Fibroblast of mammary gland (primary cell): Measurements from ENCODE around the gene PFKFB3.

ENCODE experiments used
- DNase-seq: peaks from one replicate; pipeline ENCODE4 v3.0.0-alpha.2; 2010; ENCODE audit warnings: low read depth
- H3K4me3 ChIP-seq: 2 replicates; pipeline ENCODE4 v1.5.1; 2011; ENCODE audit warnings: low read depth, mild to moderate bottlenecking, low read length, moderate library complexity; ENCODE audit not compliant: control insufficient read depth
- TF ChIP-seq, protein P1 (sequence below): conservative IDR thresholded peaks from 2 replicates; pipeline ENCODE4 v1.5.1; 2011; ENCODE audit warnings: low read depth, low read length, inconsistent platforms; ENCODE audit not compliant: control insufficient read depth, insufficient read depth

Gene PFKFB3

DNA sequence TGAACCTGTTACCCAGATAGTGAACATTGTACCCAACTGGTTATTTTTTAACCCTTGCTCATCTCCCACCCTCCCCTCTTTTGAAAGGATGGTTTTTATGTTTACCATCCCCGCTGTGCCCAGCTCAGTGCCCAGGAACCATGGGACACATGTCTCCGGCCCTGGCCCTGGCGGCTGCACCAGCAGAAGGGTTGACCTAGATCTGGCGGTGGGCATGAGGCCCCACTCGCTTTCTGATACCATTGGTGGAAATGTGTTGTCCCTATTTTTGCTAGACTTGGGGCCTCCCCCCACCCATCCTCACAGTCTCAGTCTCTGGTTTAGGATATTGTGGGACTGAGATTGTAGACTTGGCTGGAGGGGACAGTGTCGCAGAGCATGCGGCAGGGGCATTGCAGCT, 11.9 kb downstream of the PFKFB3 start:
- TF ChIP-seq, protein P1, sequence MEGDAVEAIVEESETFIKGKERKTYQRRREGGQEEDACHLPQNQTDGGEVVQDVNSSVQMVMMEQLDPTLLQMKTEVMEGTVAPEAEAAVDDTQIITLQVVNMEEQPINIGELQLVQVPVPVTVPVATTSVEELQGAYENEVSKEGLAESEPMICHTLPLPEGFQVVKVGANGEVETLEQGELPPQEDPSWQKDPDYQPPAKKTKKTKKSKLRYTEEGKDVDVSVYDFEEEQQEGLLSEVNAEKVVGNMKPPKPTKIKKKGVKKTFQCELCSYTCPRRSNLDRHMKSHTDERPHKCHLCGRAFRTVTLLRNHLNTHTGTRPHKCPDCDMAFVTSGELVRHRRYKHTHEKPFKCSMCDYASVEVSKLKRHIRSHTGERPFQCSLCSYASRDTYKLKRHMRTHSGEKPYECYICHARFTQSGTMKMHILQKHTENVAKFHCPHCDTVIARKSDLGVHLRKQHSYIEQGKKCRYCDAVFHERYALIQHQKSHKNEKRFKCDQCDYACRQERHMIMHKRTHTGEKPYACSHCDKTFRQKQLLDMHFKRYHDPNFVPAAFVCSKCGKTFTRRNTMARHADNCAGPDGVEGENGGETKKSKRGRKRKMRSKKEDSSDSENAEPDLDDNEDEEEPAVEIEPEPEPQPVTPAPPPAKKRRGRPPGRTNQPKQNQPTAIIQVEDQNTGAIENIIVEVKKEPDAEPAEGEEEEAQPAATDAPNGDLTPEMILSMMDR, result no peak
- DNase-seq, result no peak
- no peak overlapping the region for H3K4me3 ChIP-seq

DNA sequence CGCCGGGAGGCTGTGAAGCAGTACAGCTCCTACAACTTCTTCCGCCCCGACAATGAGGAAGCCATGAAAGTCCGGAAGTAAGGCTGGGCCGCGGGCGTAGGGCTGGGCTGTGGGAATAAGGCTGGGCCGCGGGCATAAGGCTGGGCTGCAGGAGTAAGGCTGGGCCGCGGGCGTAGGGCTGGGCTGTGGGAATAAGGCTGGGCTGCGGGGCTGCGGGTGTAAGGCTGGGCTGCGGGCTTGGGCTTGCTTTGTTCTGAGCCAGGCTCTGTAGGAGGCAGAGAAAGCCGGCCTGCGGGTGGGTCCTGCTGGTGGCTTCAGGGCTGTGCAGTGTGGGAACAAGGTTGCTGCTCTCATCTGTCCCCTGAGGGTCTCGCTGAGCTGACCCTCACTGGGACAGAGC, 12.5 kb downstream of the PFKFB3 start:
- TF ChIP-seq, protein P1, result no peak
- no peak for DNase-seq
- no peak overlapping the region for H3K4me3 ChIP-seq

DNA sequence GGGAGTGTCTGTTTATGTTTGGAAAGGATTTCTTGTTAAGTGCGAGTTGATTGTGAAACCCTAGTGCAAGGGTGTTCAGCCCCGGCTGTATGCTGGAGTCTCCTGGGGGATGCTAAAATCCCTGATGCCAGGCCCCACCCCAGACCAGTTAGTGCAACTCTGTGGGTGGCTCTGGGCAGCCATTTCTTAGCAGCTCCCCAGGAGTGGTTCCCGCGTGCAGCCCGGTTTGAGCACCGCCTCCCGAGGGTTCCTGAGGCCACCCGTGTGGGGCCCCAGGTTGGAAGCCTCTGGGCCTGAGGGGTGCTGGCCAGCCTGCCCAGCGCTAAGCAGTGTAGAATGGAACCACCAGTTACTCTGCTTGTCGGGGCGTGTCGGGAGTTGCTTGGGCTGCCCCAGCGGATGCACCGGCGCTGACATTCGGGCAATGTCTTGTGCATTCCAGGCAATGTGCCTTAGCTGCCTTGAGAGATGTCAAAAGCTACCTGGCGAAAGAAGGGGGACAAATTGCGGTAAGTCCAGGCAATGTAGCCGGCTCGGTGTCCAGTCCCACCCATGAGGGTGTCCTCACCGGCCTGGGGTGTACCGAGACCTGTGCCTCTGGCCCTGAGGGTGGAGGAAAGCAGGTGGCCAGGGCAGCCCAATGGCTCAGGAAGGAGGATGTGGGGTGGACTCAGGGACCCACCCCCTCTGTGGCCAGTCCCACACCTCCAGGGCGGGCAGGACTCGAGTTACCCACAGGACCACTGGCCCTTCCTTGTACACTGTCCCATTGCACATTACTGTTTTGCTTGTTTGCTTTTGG, 13.2 kb downstream of the PFKFB3 start:
- TF ChIP-seq, protein P1, result no peak
- no peak overlapping the region for H3K4me3 ChIP-seq
- DNase-seq, result no peak

DNA sequence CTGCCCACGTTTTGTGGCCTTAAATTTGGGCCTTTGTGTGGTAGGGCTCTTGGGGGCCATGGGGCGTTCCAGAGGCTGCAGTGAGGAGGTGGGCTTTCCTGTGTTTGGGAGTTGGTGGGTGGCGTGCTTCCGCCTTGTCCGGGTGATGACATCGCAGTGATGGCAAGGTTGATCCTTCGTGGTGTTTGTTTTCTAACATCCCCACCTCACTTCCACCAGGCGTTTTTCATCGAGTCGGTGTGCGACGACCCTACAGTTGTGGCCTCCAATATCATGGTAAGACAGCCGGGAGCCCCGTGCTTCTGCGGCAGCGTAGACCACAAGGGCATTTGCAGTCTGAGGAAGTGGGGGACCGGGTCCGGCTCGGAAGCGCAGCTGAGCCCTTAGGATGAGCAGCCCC, 14.2 kb downstream of the PFKFB3 start:
- DNase-seq, result no peak

DNA sequence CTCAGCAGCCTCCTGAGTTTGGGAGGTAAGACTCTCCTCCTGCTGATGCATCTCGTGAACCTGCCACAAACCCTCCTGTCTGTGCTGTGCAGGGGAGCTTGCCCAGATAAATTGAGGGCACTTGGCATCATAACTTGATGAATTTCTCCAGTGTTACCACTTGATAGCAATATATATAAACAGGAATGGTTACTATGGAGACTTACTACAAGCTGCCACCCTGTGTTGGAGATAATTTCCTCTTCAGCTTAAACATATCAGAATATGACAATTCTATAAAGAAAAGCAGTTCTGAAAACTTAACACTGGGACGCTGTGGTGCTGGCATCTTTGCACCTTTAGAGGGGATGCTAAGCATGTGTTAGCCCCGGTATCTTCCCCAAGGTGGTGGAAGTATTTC, 14.9 kb downstream of the PFKFB3 start:
- TF ChIP-seq, protein P1, result no peak
- H3K4me3 ChIP-seq, result no peak overlapping the region
- no peak for DNase-seq

More for the DNA sequence above, 14.2 kb downstream of the PFKFB3 start:
- TF ChIP-seq, protein P1, result no peak
- no peak overlapping the region for H3K4me3 ChIP-seq

DNA sequence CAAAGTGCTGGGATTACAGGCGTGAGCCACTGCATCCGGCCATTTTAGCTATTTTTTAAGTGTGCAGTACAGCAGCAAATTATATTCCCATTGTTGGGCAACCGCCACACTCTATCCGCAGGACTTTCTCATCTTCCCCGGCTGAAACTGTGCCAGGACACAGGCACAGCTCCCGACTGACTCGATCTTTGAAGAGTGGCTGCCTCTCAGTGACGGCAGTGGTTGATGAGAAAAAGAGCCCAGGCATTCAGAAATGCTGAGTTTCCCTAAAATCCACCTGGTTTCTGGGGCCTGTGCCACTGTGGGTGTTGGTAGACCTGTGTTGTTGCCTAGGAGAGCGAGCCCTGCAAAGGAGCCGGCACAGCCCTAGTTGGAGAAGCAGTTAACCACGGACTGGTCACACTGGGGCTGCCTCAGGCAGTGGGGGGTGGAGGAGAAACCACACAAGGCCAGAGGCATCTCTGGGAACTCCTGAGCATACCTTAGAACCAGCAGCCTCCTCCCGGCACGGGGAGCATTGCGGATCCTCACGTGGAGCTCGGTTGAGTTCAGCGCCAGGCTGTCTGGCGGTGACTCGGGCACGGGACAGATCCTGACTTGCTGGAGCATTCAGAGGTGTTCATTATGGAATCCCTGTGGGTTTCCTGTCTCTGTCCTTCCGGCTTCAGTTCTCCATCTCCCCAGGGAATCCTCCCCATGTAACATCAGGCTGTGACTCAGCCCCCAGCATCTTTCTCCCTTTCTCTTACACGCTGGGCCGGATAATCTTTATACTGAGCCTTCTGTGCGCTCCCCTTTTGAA, 16.2 kb downstream of the PFKFB3 start:
- TF ChIP-seq, protein P1, result no peak

DNA sequence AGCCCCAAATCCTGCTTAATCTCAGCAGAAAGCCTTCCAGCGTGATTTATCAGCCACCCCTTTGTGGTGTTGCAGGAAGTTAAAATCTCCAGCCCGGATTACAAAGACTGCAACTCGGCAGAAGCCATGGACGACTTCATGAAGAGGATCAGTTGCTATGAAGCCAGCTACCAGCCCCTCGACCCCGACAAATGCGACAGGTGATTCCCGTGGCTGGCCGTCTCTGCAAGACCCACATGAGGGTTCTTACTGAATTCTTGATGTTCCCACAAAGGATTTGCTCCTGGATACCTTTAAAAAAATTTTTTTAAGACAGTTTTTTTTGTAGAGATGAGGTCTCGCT, 16.7 kb downstream of the PFKFB3 start:
- H3K4me3 ChIP-seq, result no peak overlapping the region
- TF ChIP-seq, protein P1, result no peak
- no peak for DNase-seq

More for the DNA sequence above, 16.2 kb downstream of the PFKFB3 start:
- H3K4me3 ChIP-seq, result no peak overlapping the region
- peak; percentile 79 for DNase-seq
